ENCODE data around the gene RSU1.

The RSU1 gene

GRCh38 chr10:16856092-16856491, 38.9 kb upstream of the RSU1 start:
- no peak for DNase-seq (ENCODE audit: low read depth)
- no peak for TF ChIP-seq CTCF (IDR thresholded peaks at IDR 0.05; ENCODE audit: insufficient read depth, low read depth, low read length, missing control alignments)
- H3K4me3 ChIP-seq (ENCODE audit: low read depth, low read length): no peak overlapping the region

- no peak for TF ChIP-seq CTCF (IDR thresholded peaks at IDR 0.05; ENCODE audit: insufficient read depth, low read depth, low read length, missing control alignments)
- no peak overlapping the region for H3K4me3 ChIP-seq (ENCODE audit: low read depth, low read length)
- no peak for DNase-seq (ENCODE audit: low read depth)
Measured at GRCh38 chr10:16854623-16855022, 37.4 kb upstream of the RSU1 start.

GRCh38 chr10:16853809-16854208, 36.6 kb upstream of the RSU1 start:
- no peak for TF ChIP-seq CTCF (IDR thresholded peaks at IDR 0.05; ENCODE audit: insufficient read depth, low read depth, low read length, missing control alignments)
- H3K4me3 ChIP-seq (ENCODE audit: low read depth, low read length): no peak overlapping the region
- no peak for DNase-seq (ENCODE audit: low read depth)

GRCh38 chr10:16853201-16853600, 36.0 kb upstream of the RSU1 start:
- peak; percentile 16 for DNase-seq (ENCODE audit: low read depth)
- peak; percentile 9 for TF ChIP-seq CTCF (IDR thresholded peaks at IDR 0.05; ENCODE audit: insufficient read depth, low read depth, low read length, missing control alignments)
- H3K4me3 ChIP-seq (ENCODE audit: low read depth, low read length): no peak overlapping the region

GRCh38 chr10:16852624-16853023, 35.4 kb upstream of the RSU1 start:
- no peak for TF ChIP-seq CTCF (IDR thresholded peaks at IDR 0.05; ENCODE audit: insufficient read depth, low read depth, low read length, missing control alignments)
- no peak for DNase-seq (ENCODE audit: low read depth)
- no peak overlapping the region for H3K4me3 ChIP-seq (ENCODE audit: low read depth, low read length)

- no peak for TF ChIP-seq CTCF (IDR thresholded peaks at IDR 0.05; ENCODE audit: insufficient read depth, low read depth, low read length, missing control alignments)
- H3K4me3 ChIP-seq (ENCODE audit: low read depth, low read length): no peak overlapping the region
- DNase-seq (ENCODE audit: low read depth): no peak
Measured at GRCh38 chr10:16848562-16849154, 31.4 kb upstream of the RSU1 start.

GRCh38 chr10:16847644-16848043, 30.4 kb upstream of the RSU1 start:
- no peak overlapping the region for H3K4me3 ChIP-seq (ENCODE audit: low read depth, low read length)
- DNase-seq (ENCODE audit: low read depth): no peak
- no peak for TF ChIP-seq CTCF (IDR thresholded peaks at IDR 0.05; ENCODE audit: insufficient read depth, low read depth, low read length, missing control alignments)
